DND-41 (cell line): Measurements from ENCODE around the gene IGF2.

Source experiments
- EZH2 ChIP-seq: IDR thresholded peaks from 3 replicates; pipeline ENCODE4 v1.6.1; 2012; ENCODE audit warnings: borderline replicate concordance, low read depth, mild to moderate bottlenecking, moderate library complexity, low read length, inconsistent platforms; ENCODE audit not compliant: severe bottlenecking
- TF ChIP-seq, protein P1 (sequence below): IDR thresholded peaks from 2 replicates; pipeline ENCODE4 v1.5.1; 2012; ENCODE audit warnings: borderline replicate concordance, low read length, moderate library complexity, mild to moderate bottlenecking; ENCODE audit not compliant: poor library complexity, severe bottlenecking; ENCODE audit errors: extremely low read depth

DNA sequence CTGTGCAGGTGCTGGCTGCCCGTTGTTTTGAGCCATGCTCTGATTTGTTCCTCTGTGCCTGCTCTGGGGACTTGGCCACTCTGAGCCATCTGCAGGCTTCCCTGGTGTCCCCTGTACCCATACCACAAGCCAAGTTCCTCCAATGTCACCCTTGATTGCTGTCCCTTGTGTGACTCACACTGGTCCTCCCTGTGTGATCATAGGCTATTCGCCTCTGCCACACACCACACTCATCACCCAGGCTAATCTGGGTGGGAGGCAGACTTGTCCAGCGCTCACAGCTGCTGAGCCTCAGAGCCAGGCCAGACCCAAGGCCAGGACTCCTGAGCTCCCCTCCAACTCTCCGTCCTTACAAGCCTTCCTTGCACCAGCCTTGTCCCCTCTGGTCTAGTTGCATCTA, 31.7 kb downstream of the IGF2 start:
- TF ChIP-seq EZH2 = no peak
- TF ChIP-seq, protein P1, sequence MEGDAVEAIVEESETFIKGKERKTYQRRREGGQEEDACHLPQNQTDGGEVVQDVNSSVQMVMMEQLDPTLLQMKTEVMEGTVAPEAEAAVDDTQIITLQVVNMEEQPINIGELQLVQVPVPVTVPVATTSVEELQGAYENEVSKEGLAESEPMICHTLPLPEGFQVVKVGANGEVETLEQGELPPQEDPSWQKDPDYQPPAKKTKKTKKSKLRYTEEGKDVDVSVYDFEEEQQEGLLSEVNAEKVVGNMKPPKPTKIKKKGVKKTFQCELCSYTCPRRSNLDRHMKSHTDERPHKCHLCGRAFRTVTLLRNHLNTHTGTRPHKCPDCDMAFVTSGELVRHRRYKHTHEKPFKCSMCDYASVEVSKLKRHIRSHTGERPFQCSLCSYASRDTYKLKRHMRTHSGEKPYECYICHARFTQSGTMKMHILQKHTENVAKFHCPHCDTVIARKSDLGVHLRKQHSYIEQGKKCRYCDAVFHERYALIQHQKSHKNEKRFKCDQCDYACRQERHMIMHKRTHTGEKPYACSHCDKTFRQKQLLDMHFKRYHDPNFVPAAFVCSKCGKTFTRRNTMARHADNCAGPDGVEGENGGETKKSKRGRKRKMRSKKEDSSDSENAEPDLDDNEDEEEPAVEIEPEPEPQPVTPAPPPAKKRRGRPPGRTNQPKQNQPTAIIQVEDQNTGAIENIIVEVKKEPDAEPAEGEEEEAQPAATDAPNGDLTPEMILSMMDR = no peak
